Measurements from ENCODE around the gene ANAPC10.

Gene ANAPC10

DNA sequence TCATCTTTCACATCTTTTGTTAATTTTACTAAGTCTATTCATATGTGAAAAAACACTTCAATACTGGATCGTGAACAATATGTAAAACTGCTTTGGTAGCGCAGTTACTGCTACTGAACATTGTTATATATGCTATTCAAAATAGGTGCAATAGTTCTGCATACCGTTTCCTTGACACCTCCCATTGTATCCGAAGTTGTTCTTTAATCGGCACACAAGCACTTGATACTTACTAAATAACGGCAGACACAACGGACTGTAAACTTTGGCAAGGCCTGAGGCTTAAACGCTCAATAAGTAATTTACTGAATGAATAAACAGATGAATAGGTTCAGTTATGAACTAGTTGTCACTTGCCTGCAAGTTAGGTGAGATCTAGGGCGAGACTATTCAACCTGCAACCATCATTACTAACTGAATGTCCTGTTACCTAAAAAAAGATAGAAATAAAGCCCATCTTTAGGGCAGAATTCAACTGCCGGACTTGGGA, 620 bp downstream of the ANAPC10 start:
- peak overlapping the region; percentile 88 for H3K4me3 ChIP-seq (ENCODE audit: low read depth, low read length)
- TF ChIP-seq, protein P1, sequence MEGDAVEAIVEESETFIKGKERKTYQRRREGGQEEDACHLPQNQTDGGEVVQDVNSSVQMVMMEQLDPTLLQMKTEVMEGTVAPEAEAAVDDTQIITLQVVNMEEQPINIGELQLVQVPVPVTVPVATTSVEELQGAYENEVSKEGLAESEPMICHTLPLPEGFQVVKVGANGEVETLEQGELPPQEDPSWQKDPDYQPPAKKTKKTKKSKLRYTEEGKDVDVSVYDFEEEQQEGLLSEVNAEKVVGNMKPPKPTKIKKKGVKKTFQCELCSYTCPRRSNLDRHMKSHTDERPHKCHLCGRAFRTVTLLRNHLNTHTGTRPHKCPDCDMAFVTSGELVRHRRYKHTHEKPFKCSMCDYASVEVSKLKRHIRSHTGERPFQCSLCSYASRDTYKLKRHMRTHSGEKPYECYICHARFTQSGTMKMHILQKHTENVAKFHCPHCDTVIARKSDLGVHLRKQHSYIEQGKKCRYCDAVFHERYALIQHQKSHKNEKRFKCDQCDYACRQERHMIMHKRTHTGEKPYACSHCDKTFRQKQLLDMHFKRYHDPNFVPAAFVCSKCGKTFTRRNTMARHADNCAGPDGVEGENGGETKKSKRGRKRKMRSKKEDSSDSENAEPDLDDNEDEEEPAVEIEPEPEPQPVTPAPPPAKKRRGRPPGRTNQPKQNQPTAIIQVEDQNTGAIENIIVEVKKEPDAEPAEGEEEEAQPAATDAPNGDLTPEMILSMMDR (IDR thresholded peaks at IDR 0.05; ENCODE audit: borderline replicate concordance, insufficient read depth, low read depth, low read length) = no peak

DNA sequence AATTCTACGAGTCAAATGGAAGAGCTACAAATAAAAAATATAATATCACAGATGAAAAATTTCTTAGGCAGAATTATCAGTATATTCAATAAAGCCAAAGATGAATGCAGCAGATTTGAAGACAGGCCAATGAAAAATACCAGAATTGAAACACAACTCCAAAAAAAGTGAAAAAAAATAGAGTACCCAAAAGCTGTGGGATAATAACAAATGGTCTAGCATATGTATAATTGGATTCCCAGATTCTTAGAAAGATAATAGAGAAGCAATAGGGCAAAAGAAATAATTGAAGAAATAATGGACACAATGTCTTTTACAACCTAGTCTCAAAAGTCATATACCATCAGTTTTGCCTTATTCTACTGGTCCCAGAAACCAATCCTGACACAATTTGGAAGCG, 4.4 kb downstream of the ANAPC10 start:
- H3K4me3 ChIP-seq (ENCODE audit: low read depth, low read length) = no peak overlapping the region
- TF ChIP-seq, protein P1 (IDR thresholded peaks at IDR 0.05; ENCODE audit: borderline replicate concordance, insufficient read depth, low read depth, low read length) = no peak

DNA sequence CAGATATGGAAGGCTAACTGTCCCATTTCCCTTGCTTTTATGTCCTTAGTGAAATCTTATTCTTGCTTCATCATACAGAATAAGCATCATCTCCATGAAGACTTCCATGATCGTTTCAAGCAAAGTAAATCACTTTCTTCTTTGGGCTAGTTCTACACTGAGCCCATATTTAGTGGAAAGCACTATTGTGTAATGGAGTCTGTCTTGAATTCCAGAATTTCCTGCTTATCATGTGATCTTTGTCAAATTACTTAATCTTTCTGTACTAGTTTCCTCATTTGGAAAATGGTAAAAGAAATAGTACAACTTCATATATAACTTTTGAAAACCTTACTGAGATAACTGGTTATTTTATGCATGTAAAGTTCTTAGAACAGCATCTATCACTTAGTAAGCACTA, 7.6 kb downstream of the ANAPC10 start:
- TF ChIP-seq, protein P1 (IDR thresholded peaks at IDR 0.05; ENCODE audit: borderline replicate concordance, insufficient read depth, low read depth, low read length) = no peak
- no peak overlapping the region for H3K4me3 ChIP-seq (ENCODE audit: low read depth, low read length)

DNA sequence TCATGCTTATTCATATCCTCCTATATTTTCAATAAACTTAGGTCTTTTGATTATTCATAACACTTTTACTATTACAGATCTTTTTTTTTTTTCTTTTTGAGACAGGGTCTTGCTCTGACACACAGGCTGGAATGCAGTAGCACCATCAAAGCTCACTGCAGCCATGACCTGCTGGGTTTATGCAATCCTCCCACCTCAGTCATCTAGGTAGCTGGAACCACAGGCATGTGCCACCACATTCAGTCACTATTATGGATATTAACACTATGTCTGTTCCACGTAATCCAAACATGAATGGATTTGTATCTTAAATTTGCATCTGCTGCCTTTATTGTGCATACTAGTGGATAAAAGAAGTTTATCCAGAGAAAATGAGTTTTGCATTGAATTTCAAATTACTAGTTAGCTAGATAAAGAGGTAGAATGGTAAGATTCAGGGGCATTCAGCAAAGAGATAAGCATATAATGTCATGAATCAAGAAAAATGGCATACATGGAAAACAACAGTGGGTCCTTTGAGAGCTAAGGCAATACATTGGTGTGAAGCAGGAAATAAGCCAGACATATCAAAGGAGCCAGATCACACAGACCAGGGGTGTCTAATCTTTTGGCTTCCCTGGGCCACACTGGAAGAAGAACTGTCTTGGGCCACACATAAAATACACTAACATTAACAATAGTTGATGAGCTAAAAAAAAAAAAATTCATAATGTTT, 13.9 kb downstream of the ANAPC10 start:
- no peak overlapping the region for H3K4me3 ChIP-seq (ENCODE audit: low read depth, low read length)
- TF ChIP-seq, protein P1 (IDR thresholded peaks at IDR 0.05; ENCODE audit: borderline replicate concordance, insufficient read depth, low read depth, low read length) = no peak

DNA sequence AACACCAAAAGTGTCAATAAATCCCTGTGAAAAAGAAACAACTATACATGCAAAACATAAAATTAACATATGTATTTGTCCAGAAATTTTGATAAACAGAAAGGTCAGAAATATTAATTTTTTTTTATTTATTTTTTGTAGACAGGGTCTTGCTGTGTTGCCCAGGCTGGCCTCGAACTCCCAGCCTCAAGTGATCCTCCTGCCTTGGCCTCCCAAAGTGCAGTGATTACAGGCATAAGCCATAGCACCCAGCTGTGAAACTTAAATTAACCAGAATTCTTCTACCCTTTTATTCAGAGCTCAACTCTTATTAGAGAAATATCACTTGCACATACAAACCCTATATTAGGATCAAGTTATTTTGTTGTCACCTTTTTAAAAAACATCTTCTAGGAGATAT, 16.2 kb downstream of the ANAPC10 start:
- TF ChIP-seq, protein P1 (IDR thresholded peaks at IDR 0.05; ENCODE audit: borderline replicate concordance, insufficient read depth, low read depth, low read length) = no peak
- H3K4me3 ChIP-seq (ENCODE audit: low read depth, low read length) = no peak overlapping the region

DNA sequence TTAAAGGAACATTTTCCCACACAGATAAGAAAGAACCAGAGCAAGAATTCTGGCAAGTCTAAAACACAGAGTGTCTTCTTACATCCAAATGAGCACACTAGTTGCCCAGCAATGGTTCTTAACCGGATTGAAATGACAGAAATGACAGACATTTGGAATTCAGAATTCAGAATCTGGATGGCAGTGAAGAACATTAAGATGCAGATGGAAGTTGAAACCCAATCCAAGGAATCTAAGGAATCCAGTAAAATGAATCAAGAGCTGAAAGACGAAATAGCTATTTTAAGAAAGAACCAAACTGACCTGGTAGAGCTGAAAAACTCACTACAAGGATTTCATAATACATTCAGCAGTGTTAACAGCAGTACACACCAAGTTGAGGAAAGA, 21.5 kb downstream of the ANAPC10 start:
- no peak overlapping the region for H3K4me3 ChIP-seq (ENCODE audit: low read depth, low read length)
- TF ChIP-seq, protein P1 (IDR thresholded peaks at IDR 0.05; ENCODE audit: borderline replicate concordance, insufficient read depth, low read depth, low read length) = no peak
